ENCODE measurements around the gene SAMD14. TPM values are rescaled to one million over a fixed set of nuclear protein-coding genes. Genes with fewer than 3 reads are reported as not detected.

The SAMD14 gene
- total and polyA plus RNA-seq, 4 donors = 13.2 to 91.6 (median 47.0) TPM

DNA sequence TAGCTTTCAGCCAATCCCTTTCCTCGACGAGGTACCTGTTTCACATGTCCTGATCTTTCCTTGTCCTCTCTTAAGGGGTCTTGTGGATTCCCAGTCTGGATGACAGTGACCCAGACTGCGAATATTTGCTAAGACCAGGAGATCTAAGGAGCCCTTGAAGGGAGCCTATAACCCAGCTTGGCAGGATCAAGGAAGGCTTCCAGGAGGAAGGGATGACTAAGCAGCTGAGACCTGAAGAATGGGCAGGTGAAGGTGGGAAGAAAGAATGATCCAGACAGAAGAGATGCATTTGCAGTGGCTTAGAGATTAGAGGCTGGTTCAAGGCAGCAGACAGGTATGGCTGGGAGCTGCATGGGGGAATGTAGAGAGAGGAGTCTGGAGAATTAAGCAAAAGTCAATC lies 36.7 kb downstream of the SAMD14 start:
- Histone ChIP-seq H3K27ac (ENCODE audit: low read depth, low read length) (no peak overlapping the region), H3K4me3 (ENCODE audit: low read depth, low read length) (no peak overlapping the region)
- WGBS (ENCODE audit: insufficient coverage) = 95% methylated on average over 3 of the region's 3 CpGs

GRCh38 chr17:50091918-50092285 lies 38.1 kb downstream of the SAMD14 start:
- no peak overlapping the region for H3K27ac ChIP-seq (ENCODE audit: low read depth, low read length)
- no peaks in the 10 kb centered on the region for H3K27me3 ChIP-seq (ENCODE audit: control insufficient read depth, insufficient read depth, low read length)
- H3K9me3 ChIP-seq (ENCODE audit: control insufficient read depth, insufficient read depth, low read length) = no peaks in the 10 kb centered on the region
- H3K4me1 ChIP-seq (ENCODE audit: control insufficient read depth, insufficient read depth, low read length) = peaks cover 22% of the 10 kb centered on the region
- H3K4me3 ChIP-seq (ENCODE audit: low read depth, low read length) = no peak overlapping the region
- H3K36me3 ChIP-seq (ENCODE audit: control insufficient read depth, insufficient read depth, low read length) = peaks cover 36% of the 10 kb centered on the region
- no CpG with 5 or more reads among the region's 2 CpGs for WGBS (ENCODE audit: insufficient coverage)
- no peak for DNase-seq (ENCODE audit: low read depth in 4 of 6, low spot score in 6 of 6)

More for the DNA sequence above, 36.7 kb downstream of the SAMD14 start:
- H3K4me1 ChIP-seq (ENCODE audit: control insufficient read depth, insufficient read depth, low read length) = peaks cover 26% of the 10 kb centered on the region
- H3K9me3 ChIP-seq (ENCODE audit: control insufficient read depth, insufficient read depth, low read length) = no peaks in the 10 kb centered on the region
- no peaks in the 10 kb centered on the region for H3K27me3 ChIP-seq (ENCODE audit: control insufficient read depth, insufficient read depth, low read length)
- DNase-seq (ENCODE audit: low read depth in 4 of 6, low spot score in 6 of 6) = no peak
- H3K36me3 ChIP-seq (ENCODE audit: control insufficient read depth, insufficient read depth, low read length) = peaks cover 38% of the 10 kb centered on the region

DNA sequence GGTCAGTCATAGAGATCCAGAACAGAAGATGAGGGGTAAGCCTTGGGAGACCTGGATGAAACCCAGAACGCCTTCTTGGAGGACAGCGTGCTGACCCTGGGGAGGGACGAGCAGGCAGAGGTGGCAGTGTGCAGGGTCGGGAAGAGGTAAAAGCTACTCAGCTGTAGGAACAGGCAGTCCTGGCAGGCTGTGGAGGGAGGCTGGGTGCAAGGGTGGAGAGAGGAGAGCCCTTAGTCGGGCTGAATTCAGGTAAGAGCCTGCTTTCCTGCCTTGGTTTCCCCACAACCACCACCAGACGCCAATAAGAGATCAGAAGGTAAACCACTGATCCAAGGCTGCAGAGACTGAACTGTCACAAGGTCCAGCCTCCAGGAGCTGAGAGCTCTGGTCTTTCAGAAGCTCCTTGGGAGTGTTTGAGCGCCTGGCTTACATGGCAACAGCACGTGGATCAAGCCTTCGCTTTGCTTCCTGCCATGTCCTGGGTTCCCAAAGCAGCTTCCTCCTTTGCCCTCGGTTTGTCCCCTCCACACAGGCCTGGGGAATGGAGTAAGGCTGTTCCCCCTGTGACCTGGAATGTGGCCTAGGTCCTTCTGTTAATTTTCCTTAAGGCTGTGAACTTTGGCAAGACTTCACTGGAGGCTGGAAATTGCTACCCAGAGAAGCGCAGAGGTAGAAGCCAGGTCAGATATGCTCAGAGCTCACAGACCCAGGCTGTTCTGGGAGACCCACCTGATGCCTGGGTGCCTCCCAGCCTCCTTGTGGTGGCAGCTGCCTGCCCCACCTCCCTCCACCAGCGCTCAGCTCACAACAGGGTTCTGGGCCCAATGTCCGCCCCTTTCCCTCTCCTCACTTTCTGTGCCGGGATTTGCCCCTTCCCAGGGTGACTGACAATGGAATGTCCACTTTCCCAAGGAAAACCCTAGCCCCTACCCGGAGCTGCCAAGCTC lies 38.7 kb downstream of the SAMD14 start:
- no peak for DNase-seq (ENCODE audit: low read depth in 4 of 6, low spot score in 6 of 6)
- Histone ChIP-seq H3K4me1 (ENCODE audit: control insufficient read depth, insufficient read depth, low read length) (peaks cover 15% of the 10 kb centered on the region), H3K27ac (ENCODE audit: low read depth, low read length) (no peak overlapping the region), H3K4me3 (ENCODE audit: low read depth, low read length) (no peak overlapping the region), H3K27me3 (ENCODE audit: control insufficient read depth, insufficient read depth, low read length) (no peaks in the 10 kb centered on the region), H3K9me3 (ENCODE audit: control insufficient read depth, insufficient read depth, low read length) (no peaks in the 10 kb centered on the region), H3K36me3 (ENCODE audit: control insufficient read depth, insufficient read depth, low read length) (peaks cover 33% of the 10 kb centered on the region)
- WGBS (ENCODE audit: insufficient coverage) = 61% methylated on average over 14 of the region's 15 CpGs

DNA sequence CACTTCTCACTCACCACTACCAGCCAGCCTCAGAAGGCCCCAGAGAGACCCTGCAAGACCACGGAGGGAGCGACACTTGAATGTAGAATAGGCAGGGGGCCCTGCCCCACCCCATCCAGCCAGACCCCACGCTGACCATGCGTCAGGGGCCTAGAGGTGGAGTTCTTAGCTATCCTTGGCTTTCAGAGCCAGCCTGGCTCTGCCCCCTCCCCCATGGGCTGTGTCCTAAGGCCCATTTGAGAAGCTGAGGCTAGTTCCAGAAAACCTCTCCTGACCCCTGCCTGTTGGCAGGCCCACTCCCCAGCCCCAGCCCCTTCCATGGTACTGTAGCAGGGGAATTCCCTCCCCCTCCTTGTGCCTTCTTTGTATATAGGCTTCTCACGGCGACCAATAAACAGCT lies 39.9 kb downstream of the SAMD14 start:
- WGBS (ENCODE audit: insufficient coverage) = 61% methylated on average over 4 of the region's 6 CpGs
- Histone ChIP-seq H3K9me3 (ENCODE audit: control insufficient read depth, insufficient read depth, low read length) (no peaks in the 10 kb centered on the region), H3K4me1 (ENCODE audit: control insufficient read depth, insufficient read depth, low read length) (peaks cover 6% of the 10 kb centered on the region), H3K27me3 (ENCODE audit: control insufficient read depth, insufficient read depth, low read length) (no peaks in the 10 kb centered on the region), H3K36me3 (ENCODE audit: control insufficient read depth, insufficient read depth, low read length) (peaks cover 33% of the 10 kb centered on the region), H3K4me3 (ENCODE audit: low read depth, low read length) (no peak overlapping the region), H3K27ac (ENCODE audit: low read depth, low read length) (no peak overlapping the region)
- DNase-seq (ENCODE audit: low read depth in 4 of 6, low spot score in 6 of 6) = no peak

DNA sequence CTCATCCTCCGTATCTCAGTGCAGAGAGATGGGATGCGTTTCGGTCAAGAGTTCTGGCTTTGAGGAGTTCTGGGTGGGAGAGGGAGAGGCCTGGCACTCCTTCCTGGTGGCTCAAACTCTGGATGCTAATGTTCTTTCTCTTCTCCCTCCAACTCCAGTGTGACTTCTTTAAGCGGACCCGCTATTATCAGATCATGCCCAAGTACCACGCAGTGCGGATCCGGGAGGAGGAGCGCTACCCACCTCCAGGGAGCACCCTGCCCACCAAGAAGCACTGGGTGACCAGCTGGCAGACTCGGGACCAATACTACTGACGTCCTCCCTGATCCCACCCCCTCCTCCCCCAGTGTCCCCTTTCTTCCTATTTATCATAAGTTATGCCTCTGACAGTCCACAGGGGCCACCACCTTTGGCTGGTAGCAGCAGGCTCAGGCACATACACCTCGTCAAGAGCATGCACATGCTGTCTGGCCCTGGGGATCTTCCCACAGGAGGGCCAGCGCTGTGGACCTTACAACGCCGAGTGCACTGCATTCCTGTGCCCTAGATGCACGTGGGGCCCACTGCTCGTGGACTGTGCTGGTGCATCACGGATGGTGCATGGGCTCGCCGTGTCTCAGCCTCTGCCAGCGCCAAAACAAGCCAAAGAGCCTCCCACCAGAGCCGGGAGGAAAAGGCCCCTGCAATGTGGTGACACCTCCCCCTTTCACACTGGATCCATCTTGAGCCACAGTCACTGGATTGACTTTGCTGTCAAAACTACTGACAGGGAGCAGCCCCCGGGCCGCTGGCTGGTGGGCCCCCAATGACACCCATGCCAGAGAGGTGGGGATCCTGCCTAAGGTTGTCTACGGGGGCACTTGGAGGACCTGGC lies 40.8 kb downstream of the SAMD14 start:
- Histone ChIP-seq H3K27ac (ENCODE audit: low read depth, low read length) (no peak overlapping the region), H3K9me3 (ENCODE audit: control insufficient read depth, insufficient read depth, low read length) (no peaks in the 10 kb centered on the region), H3K4me3 (ENCODE audit: low read depth, low read length) (no peak overlapping the region), H3K27me3 (ENCODE audit: control insufficient read depth, insufficient read depth, low read length) (no peaks in the 10 kb centered on the region), H3K36me3 (ENCODE audit: control insufficient read depth, insufficient read depth, low read length) (peaks cover 33% of the 10 kb centered on the region), H3K4me1 (ENCODE audit: control insufficient read depth, insufficient read depth, low read length) (no peaks in the 10 kb centered on the region)
- WGBS (ENCODE audit: insufficient coverage) = 79% methylated on average over 22 of the region's 25 CpGs
- DNase-seq (ENCODE audit: low read depth in 4 of 6, low spot score in 6 of 6) = no peak

DNA sequence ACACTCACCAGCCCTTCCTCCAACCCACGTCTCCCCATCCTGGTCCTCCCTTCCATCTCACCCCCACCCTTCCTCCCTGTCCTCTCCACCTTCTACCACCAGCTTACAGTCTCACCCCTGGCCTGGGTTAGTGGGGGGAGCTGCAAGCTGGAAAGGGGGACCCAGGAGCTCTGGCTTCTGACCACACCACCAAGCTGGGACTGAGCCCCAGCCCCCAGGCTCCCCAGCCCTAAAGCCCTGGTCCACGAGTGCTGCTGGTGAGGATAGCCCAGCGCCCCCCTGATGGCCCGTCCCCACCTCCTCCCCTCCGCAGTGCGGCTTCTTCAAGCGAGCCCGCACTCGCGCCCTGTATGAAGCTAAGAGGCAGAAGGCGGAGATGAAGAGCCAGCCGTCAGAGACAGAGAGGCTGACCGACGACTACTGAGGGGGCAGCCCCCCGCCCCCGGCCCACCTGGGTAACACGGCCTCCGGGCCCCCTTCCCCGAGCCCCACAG lies 42.0 kb downstream of the SAMD14 start:
- H3K4me1 ChIP-seq (ENCODE audit: control insufficient read depth, insufficient read depth, low read length) = no peaks in the 10 kb centered on the region
- H3K27ac ChIP-seq (ENCODE audit: low read depth, low read length) = no peak overlapping the region
- no peak for DNase-seq (ENCODE audit: low read depth in 4 of 6, low spot score in 6 of 6)
- no peak overlapping the region for H3K4me3 ChIP-seq (ENCODE audit: low read depth, low read length)
- peaks cover 33% of the 10 kb centered on the region for H3K36me3 ChIP-seq (ENCODE audit: control insufficient read depth, insufficient read depth, low read length)
- no peaks in the 10 kb centered on the region for H3K27me3 ChIP-seq (ENCODE audit: control insufficient read depth, insufficient read depth, low read length)
- H3K9me3 ChIP-seq (ENCODE audit: control insufficient read depth, insufficient read depth, low read length) = no peaks in the 10 kb centered on the region
- WGBS (ENCODE audit: insufficient coverage) = 82% methylated on average over 18 of the region's 19 CpGs

DNA sequence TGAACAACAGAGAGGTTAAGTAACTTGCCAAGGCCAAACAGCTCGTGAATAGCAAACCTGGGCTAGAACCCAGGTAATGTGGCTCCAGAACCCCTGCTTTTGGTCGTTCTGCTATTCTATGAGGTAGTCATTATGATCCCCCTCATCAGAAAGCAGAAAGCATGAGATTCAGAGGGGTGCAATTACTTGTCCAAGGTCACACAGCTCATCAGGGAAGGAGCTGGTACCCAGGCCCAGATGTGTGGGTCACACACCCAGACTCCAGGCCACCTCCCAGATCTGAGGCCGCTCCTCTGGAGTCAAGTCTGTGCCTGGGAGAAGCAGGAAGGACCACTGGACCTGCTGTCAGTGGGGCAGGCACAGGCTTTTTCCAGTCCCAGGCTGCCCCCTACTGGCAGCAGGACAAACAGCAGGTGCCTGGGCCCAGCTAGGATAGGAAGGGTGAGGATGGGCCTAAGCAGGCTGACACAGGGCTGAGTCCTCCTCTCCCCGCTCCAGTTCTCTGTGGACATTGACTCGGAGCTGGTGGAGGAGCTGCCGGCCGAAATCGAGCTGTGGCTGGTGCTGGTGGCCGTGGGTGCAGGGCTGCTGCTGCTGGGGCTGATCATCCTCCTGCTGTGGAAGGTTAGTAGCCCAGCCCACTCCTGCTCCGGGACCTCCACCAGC lies 42.6 kb downstream of the SAMD14 start:
- H3K4me3 ChIP-seq (ENCODE audit: low read depth, low read length) = no peak overlapping the region
- H3K9me3 ChIP-seq (ENCODE audit: control insufficient read depth, insufficient read depth, low read length) = no peaks in the 10 kb centered on the region
- no peaks in the 10 kb centered on the region for H3K27me3 ChIP-seq (ENCODE audit: control insufficient read depth, insufficient read depth, low read length)
- WGBS (ENCODE audit: insufficient coverage) = 41% methylated on average over 9 of the region's 10 CpGs
- H3K4me1 ChIP-seq (ENCODE audit: control insufficient read depth, insufficient read depth, low read length) = no peaks in the 10 kb centered on the region
- H3K36me3 ChIP-seq (ENCODE audit: control insufficient read depth, insufficient read depth, low read length) = peaks cover 34% of the 10 kb centered on the region
- no peak overlapping the region for H3K27ac ChIP-seq (ENCODE audit: low read depth, low read length)
- peak in 4 of 6 donors; percentile 9 to 71 (median 39) for DNase-seq (ENCODE audit: low read depth in 4 of 6, low spot score in 6 of 6)

GRCh38 chr17:50081757-50082156 lies 48.2 kb downstream of the SAMD14 start:
- Histone ChIP-seq H3K27me3 (ENCODE audit: control insufficient read depth, insufficient read depth, low read length) (peaks cover 5% of the 10 kb centered on the region), H3K4me1 (ENCODE audit: control insufficient read depth, insufficient read depth, low read length) (peaks cover 5% of the 10 kb centered on the region), H3K27ac (ENCODE audit: low read depth, low read length) (no peak overlapping the region), H3K4me3 (ENCODE audit: low read depth, low read length) (no peak overlapping the region), H3K36me3 (ENCODE audit: control insufficient read depth, insufficient read depth, low read length) (peaks cover 44% of the 10 kb centered on the region), H3K9me3 (ENCODE audit: control insufficient read depth, insufficient read depth, low read length) (no peaks in the 10 kb centered on the region)
- 90% methylated on average over 2 of the region's 5 CpGs for WGBS (ENCODE audit: insufficient coverage)
- no peak for DNase-seq (ENCODE audit: low read depth in 4 of 6, low spot score in 6 of 6)

- Histone ChIP-seq H3K9me3 (ENCODE audit: control insufficient read depth, insufficient read depth, low read length) (no peaks in the 10 kb centered on the region), H3K27me3 (ENCODE audit: control insufficient read depth, insufficient read depth, low read length) (peaks cover 6% of the 10 kb centered on the region), H3K36me3 (ENCODE audit: control insufficient read depth, insufficient read depth, low read length) (peaks cover 52% of the 10 kb centered on the region), H3K27ac (ENCODE audit: low read depth, low read length) (no peak overlapping the region), H3K4me3 (ENCODE audit: low read depth, low read length) (no peak overlapping the region), H3K4me1 (ENCODE audit: control insufficient read depth, insufficient read depth, low read length) (peaks cover 9% of the 10 kb centered on the region)
- DNase-seq (ENCODE audit: low read depth in 4 of 6, low spot score in 6 of 6) = no peak
- 83% methylated on average over 6 of the region's 7 CpGs for WGBS (ENCODE audit: insufficient coverage)
These were observed 49.1 kb downstream of the SAMD14 start for GRCh38 chr17:50080827-50081226.

Measured in spinal cord (tissue), 10 donors.